Measurements from ENCODE around the gene DCP1B.

- TF ChIP-seq CTCF (IDR thresholded peaks at IDR 0.05) (no peak), POLR2A (IDR thresholded peaks at IDR 0.05) (no peak)
Measured at GRCh38 chr12:1908758-1909157, 95.5 kb downstream of the DCP1B start.

Data from breast epithelium (tissue), 3 donors.